Heart left ventricle (tissue), 16 donors: ENCODE data around the gene CFAP206. TPM values are rescaled to one million over a fixed set of nuclear protein-coding genes. Genes with fewer than 3 reads are reported as not detected.

Source experiments
- ATAC-seq, 4 donors: fragments of 200-7000 bp; cut with Tn5 transposase; one replicate each; pipeline ENCODE4 v1.9.1; 2020 to 2022; ENCODE audit warnings: moderate library complexity in 4 of 4, mild to moderate bottlenecking in 3 of 4, moderate number of reproducible peaks in 1 of 4
- DNase-seq, 5 donors: peaks; one replicate each; pipeline ENCODE4 v3.0.0-alpha.2; 2020
- H3K27ac ChIP-seq, 12 donors: fragments of 200-600 bp; sonication (generic) in 4 of 12; one replicate each; pipeline versions ENCODE4 v1.5.0 to v1.8.0; 2016 to 2022; ENCODE audit warnings: mild to moderate bottlenecking in 2 of 12
- H3K27me3 ChIP-seq, 9 donors: fragments of 200-600 bp; sonication (generic) in 2 of 9; one replicate each; pipeline versions ENCODE4 v1.5.1 to v1.8.0; 2016 to 2022; ENCODE audit warnings: mild to moderate bottlenecking in 3 of 9
- H3K36me3 ChIP-seq, 9 donors: fragments of 200-600 bp; sonication (generic) in 2 of 9; one replicate each; pipeline versions ENCODE4 v1.5.0 to v1.8.0; 2018 to 2022; ENCODE audit warnings: mild to moderate bottlenecking in 2 of 9
- H3K4me1 ChIP-seq, 12 donors: fragments of 200-600 bp; sonication (generic) in 4 of 12; one replicate each; pipeline versions ENCODE4 v1.5.0 to v1.8.0; 2016 to 2022; ENCODE audit warnings: mild to moderate bottlenecking in 3 of 12
- H3K4me3 ChIP-seq, 12 donors: fragments of 200-600 bp; sonication (generic) in 4 of 12; one replicate each; pipeline versions ENCODE4 v1.5.0 to v1.8.0; 2017 to 2022; ENCODE audit warnings: mild to moderate bottlenecking in 9 of 12, moderate library complexity in 4 of 12
- H3K9me3 ChIP-seq, 12 donors: fragments of 200-600 bp; sonication (generic) in 4 of 12; one replicate each; pipeline versions ENCODE4 v1.5.0 to v1.8.0; 2016 to 2022; ENCODE audit warnings: mild to moderate bottlenecking in 1 of 12
- CTCF ChIP-seq, 12 donors: fragments of 200-600 bp; sonication (generic) in 4 of 12; IDR thresholded peaks; one replicate each; pipeline versions ENCODE4 v1.5.0 to v1.8.0; 2018 to 2022; ENCODE audit warnings: antibody characterized with exemption in 12 of 12, mild to moderate bottlenecking in 5 of 12
- POLR2A ChIP-seq, 2 donors: fragments of 450-650 bp; IDR thresholded peaks; one replicate each; pipeline ENCODE4 v1.6.1; 2017; ENCODE audit warnings: antibody characterized with exemption in 2 of 2, mild to moderate bottlenecking in 2 of 2, moderate library complexity in 2 of 2
- WGBS, 4 donors: extraction: QIAGEN DNeasy Blood & Tissue Kit in 2 of 4; methylation state at CpG; one replicate each; pipeline versions ENCODE4 v1.1.5 to v1.1.7; 2013 to 2018; 5-methylcytosine and 5-hydroxymethylcytosine counted together
- intact Hi-C, 10 donors: fragments of 100-400 bp; cut with DNase I; formaldehyde crosslinking; loops; one replicate each; pipeline versions ENCODE4 v1.11.1 to v1.14.2; 2022
- polyA plus RNA-seq, 2 donors: library from polyadenylated mRNA; stranded (reverse); fragments of 200-250 nt; gene quantifications; one replicate each; pipeline ENCODE4 v1.2.3, GENCODE V29; 2013
- total RNA-seq, 9 donors: library from RNA; depleted of rRNA in 2 of 9; stranded (reverse); fragments of >200 nt in 2 of 9; fragmentation: NEBNext Ultra II Directional in 3 of 9; extraction: Animal tissue kit (Norgen Biotek cat#: 25700) in 3 of 9; gene quantifications; one replicate each; pipeline versions ENCODE4 v1.1.0 to v1.2.4, GENCODE V29; 2016 to 2023
- donor health status: ischemic (EF 13 %, LVEDD 7.1; RV severe dilation, severe dysfunction).
- donor health status: healthy with polysubstance abuse.
- donor health status: DM: no; HTN: yes; CAD: no.
- donor health status: DM: no; HTN: no; CAD: no.
- donor health status: ischemic (EF 25% LVEDD 6.9; RV normal size, moderate dysfunction).
- donor health status: ischemic (EF 25% LVEDD 5.7; RV mildly dilated, moderate dysfunction).
- donor health status: healthy.
- donor health status: DM: yes; HTN: yes; CAD: no.
- donor health status: ischemic (EF 35%, LVEDD 5.7; RV mildly dilated, moderate dysfunction).
- donor health status: nonischemic (EF 11% LVEDD 7.7; RV severe dilation, severe dysfunction).
- donor health status: DM: yes; HTN: yes; CAD: no.
- donor health status: PGD.
- donor health status: ischemic (EF 29% LVEDD 5.4; RV normal size, mild dysfunction).
- donor health status: nonischemic (EF 23%, LVEDD 6.1; RV moderate dilation, normal function).

The CFAP206 gene
- total and polyA plus RNA-seq, 11 donors, result 0.12 to 0.41 (median 0.23) TPM; not detected in 2

- DNase-seq (no peak), ATAC-seq (no peak)
- TF ChIP-seq CTCF (IDR thresholded peaks at IDR 0.05) (no peak), POLR2A (IDR thresholded peaks at IDR 0.05) (no peak)
- intact Hi-C loops, result no loop called here
- WGBS, 4 donors, result 86 to 91% (median 89%) methylated on average over 3 of the region's 3 CpGs
- Histone ChIP-seq H3K4me3 (no peak overlapping the region), H3K9me3 (no peaks in the 10 kb centered on the region), H3K27me3 (no peaks in the 10 kb centered on the region), H3K4me1 (peaks cover 0 to 15% (median 0%) of the 10 kb centered on the region in 12 donors), H3K36me3 (peaks cover 0 to 20% (median 16%) of the 10 kb centered on the region in 9 donors), H3K27ac (peak overlapping the region in 1 of 12 donors; percentile 42)
Observed at GRCh38 chr6:87481931-87482330, 74.2 kb downstream of the CFAP206 start.

- Histone ChIP-seq H3K4me1 (peaks cover 0 to 15% (median 0%) of the 10 kb centered on the region in 12 donors), H3K36me3 (peaks cover 0 to 20% (median 15%) of the 10 kb centered on the region in 9 donors), H3K9me3 (no peaks in the 10 kb centered on the region), H3K4me3 (no peak overlapping the region), H3K27me3 (no peaks in the 10 kb centered on the region), H3K27ac (no peak overlapping the region)
- intact Hi-C loops, result no loop called here
- no peak for ATAC-seq
- DNase-seq, result no peak
- WGBS, 4 donors, result 73 to 88% (median 78%) methylated on average over 4 of the region's 4 CpGs
- TF ChIP-seq CTCF (IDR thresholded peaks at IDR 0.05), result no peak
- TF ChIP-seq POLR2A (IDR thresholded peaks at IDR 0.05), result no peak
Observed at GRCh38 chr6:87482366-87482765, 74.6 kb downstream of the CFAP206 start.

DNA sequence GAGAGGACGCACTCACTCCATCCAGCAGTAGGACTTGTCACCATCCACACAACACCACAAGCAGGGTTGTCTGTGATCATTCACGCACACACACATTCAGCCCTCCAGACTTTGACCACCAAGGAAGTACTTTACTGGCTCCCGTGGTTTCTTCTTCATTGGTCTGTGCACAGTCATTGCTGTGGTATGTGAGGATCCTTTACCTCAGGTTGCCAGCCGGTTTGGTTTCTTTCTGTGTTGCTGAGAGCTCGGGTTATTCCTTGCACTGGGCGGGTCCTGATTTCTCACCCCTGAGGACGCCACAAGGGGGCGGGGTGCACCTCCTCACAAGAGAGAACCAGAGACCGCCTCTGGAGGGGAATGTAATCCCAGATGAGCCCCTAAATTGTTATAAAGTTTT lies 76.2 kb downstream of the CFAP206 start:
- Histone ChIP-seq H3K4me1 (peaks cover 0 to 15% (median 0%) of the 10 kb centered on the region in 12 donors), H3K36me3 (peaks cover 0 to 7% (median 5%) of the 10 kb centered on the region in 9 donors), H3K4me3 (no peak overlapping the region), H3K27ac (no peak overlapping the region), H3K9me3 (no peaks in the 10 kb centered on the region), H3K27me3 (no peaks in the 10 kb centered on the region)
- no peak for DNase-seq
- ATAC-seq, result no peak
- TF ChIP-seq CTCF (IDR thresholded peaks at IDR 0.05) (peak in 4 of 12 donors; percentile 6 to 39 (median 30)), POLR2A (IDR thresholded peaks at IDR 0.05) (no peak)
- WGBS, 4 donors, result 76 to 85% (median 81%) methylated on average over 9 of the region's 9 CpGs
- intact Hi-C loops, result no loop called here

DNA sequence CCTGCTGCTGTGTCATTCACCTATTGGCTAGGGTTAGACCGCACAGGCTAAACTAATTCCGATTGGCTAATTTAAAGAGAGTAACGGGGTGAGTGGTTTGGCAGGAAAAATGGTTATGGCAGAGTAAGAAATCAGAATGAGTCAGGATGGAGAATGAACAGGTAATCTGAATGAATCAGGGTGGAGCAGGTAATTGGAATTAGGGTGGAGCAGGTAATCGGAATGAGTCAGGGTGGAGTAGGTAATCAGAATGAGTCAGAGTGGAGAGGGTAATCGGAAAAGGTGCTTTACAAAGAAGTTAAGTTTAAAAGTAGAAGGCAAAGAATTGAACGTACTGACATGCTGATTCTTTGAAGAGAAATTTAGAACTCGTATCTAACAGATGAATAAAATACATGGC lies 76.7 kb downstream of the CFAP206 start:
- no peaks in the 10 kb centered on the region for H3K27me3 ChIP-seq
- 95 to 96% (median 96%) methylated on average over 7 of the region's 7 CpGs for WGBS, 4 donors
- intact Hi-C loops, result no loop called here
- ATAC-seq (no peak), DNase-seq (no peak)
- no peak overlapping the region for H3K4me3 ChIP-seq
- H3K9me3 ChIP-seq, result no peaks in the 10 kb centered on the region
- no peak overlapping the region for H3K27ac ChIP-seq
- no peak for TF ChIP-seq POLR2A (IDR thresholded peaks at IDR 0.05)
- no peak for TF ChIP-seq CTCF (IDR thresholded peaks at IDR 0.05)
- peaks cover 0 to 15% (median 0%) of the 10 kb centered on the region in 12 donors for H3K4me1 ChIP-seq
- peaks cover 0 to 7% (median 3%) of the 10 kb centered on the region in 9 donors for H3K36me3 ChIP-seq
